Neuronal stem cell (in vitro differentiated cells): ENCODE results near the gene RALGPS1.

Experiments used
- DNase-seq: peaks from one replicate; pipeline ENCODE4 v3.0.0-alpha.2; 2013; ENCODE audit warnings: low spot score
- H2AFZ ChIP-seq: one replicate; pipeline ENCODE4 v1.6.1; 2013; ENCODE audit warnings: mild to moderate bottlenecking, low read length, inconsistent platforms
- H2AK5ac ChIP-seq: 2 replicates; pipeline ENCODE4 v1.6.1; 2013; ENCODE audit warnings: low read depth, mild to moderate bottlenecking, inconsistent platforms, low read length, moderate library complexity, mixed read lengths
- H2BK120ac ChIP-seq: 2 replicates; pipeline ENCODE4 v1.6.1; 2013; ENCODE audit warnings: low read depth, mild to moderate bottlenecking, inconsistent platforms, low read length, moderate library complexity, mixed read lengths
- H2BK12ac ChIP-seq: one replicate; pipeline ENCODE4 v1.6.1; 2013; ENCODE audit warnings: low read length, inconsistent platforms
- H2BK15ac ChIP-seq: 2 replicates; pipeline ENCODE4 v1.6.1; 2013; ENCODE audit warnings: mild to moderate bottlenecking, low read length, inconsistent platforms, mixed read lengths
- H2BK5ac ChIP-seq: one replicate; pipeline ENCODE4 v1.6.1; 2013; ENCODE audit warnings: inconsistent platforms, mild to moderate bottlenecking, low read length, moderate library complexity
- H3K14ac ChIP-seq: one replicate; pipeline ENCODE4 v1.6.1; 2013; ENCODE audit warnings: low read length, inconsistent platforms
- H3K18ac ChIP-seq: 2 replicates; pipeline ENCODE4 v1.6.1; 2013; ENCODE audit warnings: low read length, inconsistent platforms
- H3K23ac ChIP-seq: 2 replicates; pipeline ENCODE4 v1.6.1; 2013; ENCODE audit warnings: low read depth, mild to moderate bottlenecking, mixed read lengths, low read length, inconsistent platforms; ENCODE audit not compliant: poor library complexity
- H3K27ac ChIP-seq: replicated peaks from 3 replicates; pipeline ENCODE4 v1.5.1; 2013; ENCODE audit warnings: low read length, inconsistent platforms
- H3K27me3 ChIP-seq, 3 experiments: 2 replicates each; pipeline ENCODE4 v1.6.1; 2013; ENCODE audit warnings: low read length in 3 of 3, mild to moderate bottlenecking in 2 of 3, inconsistent platforms in 1 of 3, low read depth in 1 of 3, mixed read lengths in 1 of 3, moderate library complexity in 1 of 3; ENCODE audit not compliant: control insufficient read depth in 3 of 3, insufficient read depth in 3 of 3
- H3K36me3 ChIP-seq, 2 donors: replicated peaks in 1 of 2; 2 replicates each; pipeline ENCODE4 v1.6.1; 2013; ENCODE audit warnings: low read length in 2 of 2; ENCODE audit not compliant: control insufficient read depth in 2 of 2, insufficient read depth in 2 of 2
- H3K4ac ChIP-seq: 2 replicates; pipeline ENCODE4 v1.6.1; 2013; ENCODE audit warnings: inconsistent platforms, mild to moderate bottlenecking, low read length, moderate library complexity
- H3K4me1 ChIP-seq, 2 donors: 1 replicate in 1 of 2; 2 replicates in 1 of 2; pipeline ENCODE4 v1.6.1; 2013; ENCODE audit warnings: low read length in 2 of 2, low read depth in 1 of 2; ENCODE audit not compliant: control insufficient read depth in 2 of 2, insufficient read depth in 1 of 2
- H3K4me2 ChIP-seq: one replicate; pipeline ENCODE4 v1.6.1; 2013; ENCODE audit warnings: mild to moderate bottlenecking, low read length, inconsistent platforms; ENCODE audit not compliant: insufficient read depth, poor library complexity, severe bottlenecking
- H3K4me3 ChIP-seq, 2 donors: 2 replicates each; pipeline ENCODE4 v1.5.1; 2013; ENCODE audit warnings: low read length in 2 of 2, mild to moderate bottlenecking in 2 of 2, inconsistent platforms in 1 of 2, moderate library complexity in 1 of 2
- H3K79me1 ChIP-seq: one replicate; pipeline ENCODE4 v1.6.1; 2013; ENCODE audit warnings: low read depth, mild to moderate bottlenecking, inconsistent platforms, low read length, moderate library complexity
- H3K9ac ChIP-seq: one replicate; pipeline ENCODE4 v1.6.1; 2013; ENCODE audit warnings: mild to moderate bottlenecking, low read depth, low read length, inconsistent platforms; ENCODE audit not compliant: poor library complexity
- H3K9me3 ChIP-seq, 2 donors: replicated peaks in 1 of 2; 2 replicates each; pipeline versions ENCODE3 to v1.6.1; 2013; ENCODE audit warnings: low read length in 2 of 2, mild to moderate bottlenecking in 2 of 2, inconsistent platforms in 1 of 2, low read depth in 1 of 2, mixed read lengths in 1 of 2, moderate library complexity in 1 of 2; ENCODE audit not compliant: control insufficient read depth in 2 of 2, insufficient read depth in 1 of 2
- H4K8ac ChIP-seq: one replicate; pipeline ENCODE4 v1.6.1; 2013; ENCODE audit warnings: low read depth, mild to moderate bottlenecking, inconsistent platforms, low read length, moderate library complexity
- H4K91ac ChIP-seq: one replicate; pipeline ENCODE4 v1.6.1; 2013; ENCODE audit warnings: low read length, low read depth, mild to moderate bottlenecking, inconsistent platforms; ENCODE audit not compliant: poor library complexity
- WGBS, 2 donors: extraction: QIAGEN DNeasy Blood & Tissue Kit; methylation state at CpG; one replicate each; pipeline ENCODE4 v1.1.7; 2013; ENCODE audit warnings: missing lambda C conversion rate in 2 of 2, mixed read lengths in 1 of 2; ENCODE audit not compliant: insufficient read length in 2 of 2, insufficient replicate concordance in 1 of 2; ENCODE audit errors: extremely low coverage in 2 of 2; 5-methylcytosine and 5-hydroxymethylcytosine counted together

Gene RALGPS1

DNA sequence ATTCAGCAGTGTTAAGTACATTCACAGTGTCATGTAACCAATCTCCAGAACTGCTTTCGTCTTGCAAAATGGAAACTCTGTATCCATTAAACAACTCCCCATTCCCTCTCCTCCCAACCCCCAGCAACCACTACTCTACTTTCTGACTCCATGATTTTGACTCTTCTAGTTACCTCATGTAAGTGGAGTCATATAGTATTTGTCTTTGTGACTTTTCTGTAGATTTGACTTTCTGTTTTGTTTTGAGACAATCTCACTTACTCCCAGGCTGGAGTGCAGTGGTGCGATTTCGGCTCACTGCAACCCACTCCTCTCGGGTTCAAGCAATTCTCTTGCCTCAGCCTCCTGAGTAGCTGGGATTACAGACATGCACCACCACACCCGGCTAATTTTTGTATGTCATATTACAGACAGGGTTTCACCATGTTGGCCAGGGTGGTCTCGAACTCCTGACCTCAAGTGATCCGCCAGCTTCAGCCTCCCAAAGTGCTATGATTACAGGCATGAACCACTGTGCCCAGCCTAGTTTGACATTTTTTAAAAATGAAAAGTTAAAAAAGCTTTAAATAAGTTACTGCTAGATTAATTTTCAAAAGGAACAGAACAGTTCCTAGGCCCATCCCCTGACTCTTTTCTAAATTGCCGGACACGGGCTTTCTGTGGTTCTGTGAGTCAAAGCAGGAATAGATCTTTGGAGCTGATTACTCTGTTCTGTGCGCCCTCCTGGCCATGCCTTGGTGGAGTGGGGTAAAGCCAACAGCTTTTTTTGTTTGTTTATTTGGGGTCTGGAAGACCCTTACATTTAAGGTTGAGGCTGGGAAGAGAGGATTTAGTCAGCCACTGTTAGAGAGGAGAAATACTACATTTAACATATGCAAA is 59.3 kb downstream of the RALGPS1 start:
- DNase-seq, result no peak
- Histone ChIP-seq H2AFZ (no peak overlapping the region), H3K23ac (no peak overlapping the region), H3K4ac (no peak overlapping the region), H2BK120ac (no peak overlapping the region), H3K9me3 (no peaks in the 10 kb centered on the region), H2AK5ac (no peak overlapping the region), H3K79me1 (no peaks in the 10 kb centered on the region), H3K27me3 (no peaks in the 10 kb centered on the region), H3K36me3 (no peaks in the 10 kb centered on the region), H4K8ac (no peak overlapping the region), H2BK15ac (no peak overlapping the region), H3K27ac (no peak overlapping the region), H3K18ac (no peak overlapping the region), H4K91ac (no peak overlapping the region), H3K4me3 (no peak overlapping the region), H3K14ac (no peak overlapping the region), H3K4me2 (no peak overlapping the region), H3K4me1 (no peaks in the 10 kb centered on the region), H2BK12ac (no peak overlapping the region), H3K9ac (no peak overlapping the region), H2BK5ac (no peak overlapping the region)
- no CpG with 5 or more reads among the region's 10 CpGs for WGBS, 2 donors

DNA sequence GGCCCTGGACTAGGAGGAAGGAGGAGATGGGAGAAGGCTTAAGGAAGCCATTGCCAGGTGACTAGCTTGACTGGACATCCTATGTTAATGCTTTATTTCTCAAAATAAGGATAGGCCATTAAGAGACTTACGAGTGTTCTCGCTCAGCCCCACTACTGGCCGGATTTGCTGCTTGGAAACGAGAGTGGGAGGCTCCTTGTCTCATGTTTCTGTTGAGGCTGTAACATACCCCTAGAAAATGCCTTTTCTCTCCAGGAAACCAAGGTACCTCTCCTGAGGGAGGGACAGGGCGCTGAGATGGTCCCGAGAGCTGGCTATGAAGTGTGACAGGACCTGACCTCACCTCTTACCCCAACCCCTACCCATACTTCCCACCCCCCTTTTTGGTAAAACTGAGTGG is 60.0 kb downstream of the RALGPS1 start:
- H3K4me2 ChIP-seq, result no peak overlapping the region
- H3K23ac ChIP-seq, result no peak overlapping the region
- no peaks in the 10 kb centered on the region for H3K9me3 ChIP-seq
- no peak overlapping the region for H2BK120ac ChIP-seq
- H3K27me3 ChIP-seq, result no peaks in the 10 kb centered on the region
- no peak overlapping the region for H3K9ac ChIP-seq
- no peaks in the 10 kb centered on the region for H3K4me1 ChIP-seq
- H3K18ac ChIP-seq, result no peak overlapping the region
- no peak overlapping the region for H2AFZ ChIP-seq
- no peak overlapping the region for H4K8ac ChIP-seq
- H3K4me3 ChIP-seq, result no peak overlapping the region
- no CpG with 5 or more reads among the region's 6 CpGs for WGBS, 2 donors
- H2AK5ac ChIP-seq, result no peak overlapping the region
- H3K36me3 ChIP-seq, result no peaks in the 10 kb centered on the region
- no peak overlapping the region for H3K27ac ChIP-seq
- no peaks in the 10 kb centered on the region for H3K79me1 ChIP-seq
- H3K4ac ChIP-seq, result no peak overlapping the region
- H4K91ac ChIP-seq, result no peak overlapping the region
- no peak for DNase-seq
- H2BK5ac ChIP-seq, result no peak overlapping the region
- no peak overlapping the region for H3K14ac ChIP-seq
- no peak overlapping the region for H2BK15ac ChIP-seq
- no peak overlapping the region for H2BK12ac ChIP-seq

DNA sequence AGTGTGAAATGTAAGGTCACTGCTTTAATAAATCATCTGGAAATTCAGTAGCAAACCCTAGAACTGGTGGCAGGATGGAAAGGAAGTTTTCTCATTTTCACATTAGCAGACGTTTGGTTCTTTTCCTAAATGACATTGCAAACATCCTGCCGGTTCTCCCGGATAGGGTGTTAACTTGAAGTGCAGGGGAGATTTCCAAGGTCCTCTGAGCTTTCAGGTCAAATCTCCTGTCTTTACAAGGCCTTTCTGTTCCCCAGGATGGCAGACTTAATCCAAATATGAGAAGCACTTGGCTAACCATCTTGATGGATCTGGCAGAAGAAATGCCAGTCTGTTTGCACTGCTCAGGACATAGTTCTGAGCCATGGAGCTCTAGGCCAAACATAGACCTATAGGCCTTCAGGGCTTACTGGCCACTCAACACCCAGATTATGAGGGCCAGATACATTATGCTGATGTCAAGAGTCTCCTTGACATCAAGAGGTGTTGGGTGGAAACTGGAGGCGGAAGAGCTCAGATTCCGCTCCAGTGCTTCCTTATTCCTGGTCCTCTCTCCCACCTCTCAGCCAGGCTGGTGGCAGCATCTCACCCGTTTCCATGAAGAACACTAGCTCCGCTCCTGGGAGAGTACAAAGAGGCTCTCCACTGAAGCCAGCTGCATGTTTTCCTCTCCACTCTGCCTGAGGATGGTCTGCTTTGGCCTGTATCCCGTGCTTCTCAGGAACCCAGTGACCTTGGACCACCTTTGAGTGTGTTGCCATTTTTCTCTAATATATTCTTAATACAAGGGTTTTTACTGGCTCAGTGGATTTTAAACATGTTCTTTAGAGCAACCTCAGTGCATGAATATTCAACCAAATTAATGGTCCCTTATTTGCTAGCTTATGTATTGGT is 61.0 kb downstream of the RALGPS1 start:
- Histone ChIP-seq H3K27ac (no peak overlapping the region), H3K9ac (no peak overlapping the region), H4K91ac (no peak overlapping the region), H3K4me3 (peak overlapping the region in 1 of 2 donors; percentile 45), H3K4me2 (no peak overlapping the region), H2BK15ac (no peak overlapping the region), H3K18ac (no peak overlapping the region), H2AK5ac (no peak overlapping the region), H2BK12ac (no peak overlapping the region), H3K9me3 (no peaks in the 10 kb centered on the region), H3K4me1 (no peaks in the 10 kb centered on the region), H3K36me3 (no peaks in the 10 kb centered on the region), H2BK5ac (no peak overlapping the region), H3K14ac (no peak overlapping the region), H4K8ac (no peak overlapping the region), H3K27me3 (no peaks in the 10 kb centered on the region), H3K23ac (no peak overlapping the region), H2BK120ac (no peak overlapping the region), H3K79me1 (no peaks in the 10 kb centered on the region), H3K4ac (no peak overlapping the region), H2AFZ (no peak overlapping the region)
- no CpG with 5 or more reads among the region's 8 CpGs for WGBS, 2 donors
- no peak for DNase-seq

DNA sequence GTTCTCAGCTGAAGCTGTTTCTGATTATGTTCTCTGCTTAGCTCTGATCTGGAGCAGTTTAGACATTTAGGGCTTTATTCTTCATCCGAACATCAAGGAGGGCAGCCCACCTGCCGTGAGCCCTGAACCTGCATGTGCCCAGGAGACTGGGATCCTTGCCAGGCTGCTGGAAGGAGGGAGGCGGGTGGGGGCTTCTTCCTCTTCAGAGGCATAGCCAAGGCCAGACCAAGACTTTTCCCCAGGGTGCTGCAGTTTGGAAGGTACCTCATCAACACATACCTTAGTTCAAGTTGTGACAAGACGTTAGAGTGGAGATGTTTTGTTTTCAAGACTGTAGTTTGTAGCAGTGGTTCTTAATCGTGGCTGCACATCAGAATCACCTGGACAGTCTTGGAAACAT is 64.9 kb downstream of the RALGPS1 start:
- no peak overlapping the region for H2BK5ac ChIP-seq
- H3K14ac ChIP-seq, result no peak overlapping the region
- no peak overlapping the region for H2BK12ac ChIP-seq
- no peak overlapping the region for H2BK15ac ChIP-seq
- H3K4me1 ChIP-seq, result no peaks in the 10 kb centered on the region
- no peaks in the 10 kb centered on the region for H3K79me1 ChIP-seq
- no peak overlapping the region for H3K18ac ChIP-seq
- WGBS, 2 donors, result no CpG with 5 or more reads among the region's 5 CpGs
- H2AK5ac ChIP-seq, result no peak overlapping the region
- peaks cover 2 to 3% of the 10 kb centered on the region in 2 donors for H3K9me3 ChIP-seq
- H3K23ac ChIP-seq, result no peak overlapping the region
- H2AFZ ChIP-seq, result no peak overlapping the region
- no peak overlapping the region for H3K27ac ChIP-seq
- H3K4me3 ChIP-seq, result no peak overlapping the region
- H2BK120ac ChIP-seq, result no peak overlapping the region
- no peak overlapping the region for H3K4ac ChIP-seq
- no peak overlapping the region for H3K9ac ChIP-seq
- no peaks in the 10 kb centered on the region for H3K27me3 ChIP-seq
- no peak overlapping the region for H4K91ac ChIP-seq
- no peak overlapping the region for H4K8ac ChIP-seq
- DNase-seq, result no peak
- H3K4me2 ChIP-seq, result no peak overlapping the region
- H3K36me3 ChIP-seq, result no peaks in the 10 kb centered on the region
